Left ventricle myocardium inferior (tissue), 1 donor: Measurements from ENCODE around the gene PTPRN2. TPM values are rescaled to one million over a fixed set of nuclear protein-coding genes. Genes with fewer than 3 reads are reported as not detected.

Source experiments
- DNase-seq: peaks from one replicate; pipeline ENCODE4 v3.0.0-alpha.2; 2020
- H3K27ac ChIP-seq: fragments of 200-600 bp; replicated peaks from 2 replicates; pipeline ENCODE4 v1.8.0; 2021
- H3K27me3 ChIP-seq: fragments of 200-600 bp; 2 replicates; pipeline ENCODE4 v1.8.0; 2021; ENCODE audit warnings: low read depth
- H3K36me3 ChIP-seq: fragments of 200-600 bp; 2 replicates; pipeline ENCODE4 v1.8.0; 2021
- H3K4me1 ChIP-seq: fragments of 200-600 bp; 2 replicates; pipeline ENCODE4 v1.8.0; 2021
- H3K4me3 ChIP-seq: fragments of 200-600 bp; 2 replicates; pipeline ENCODE4 v1.8.0; 2021; ENCODE audit warnings: mild to moderate bottlenecking, moderate library complexity
- H3K9me3 ChIP-seq: fragments of 200-600 bp; replicated peaks from 2 replicates; pipeline ENCODE4 v1.8.0; 2021
- CTCF ChIP-seq: fragments of 200-600 bp; IDR thresholded peaks from 2 replicates; pipeline ENCODE4 v1.8.0; 2021; ENCODE audit warnings: antibody characterized with exemption, mild to moderate bottlenecking, borderline replicate concordance
- intact Hi-C: fragments of 100-400 bp; cut with micrococcal nuclease; formaldehyde crosslinking; loops from one replicate; pipeline ENCODE4 v1.11.0; 2022
- total RNA-seq: library from RNA; stranded (reverse); fragmentation: NEBNext Ultra II Directional; extraction: Animal tissue kit (Norgen Biotek cat#: 25700); gene quantifications from one replicate; pipeline ENCODE4 v1.2.1, GENCODE V29; 2021
- donor health status: DM: no; HTN: yes; CAD: no; lungs with severe emphysema.

Gene PTPRN2
- total RNA-seq, 1 donor from 2014 or later, result 1.3 TPM

GRCh38 chr7:158139499-158139898 is 448.1 kb downstream of the PTPRN2 start:
- H3K9me3 ChIP-seq, result peaks cover 9% of the 10 kb centered on the region
- no peak overlapping the region for H3K27ac ChIP-seq
- TF ChIP-seq CTCF, result no peak
- no peaks in the 10 kb centered on the region for H3K36me3 ChIP-seq
- intact Hi-C loops, result no loop called here
- no peak overlapping the region for H3K4me3 ChIP-seq
- no peaks in the 10 kb centered on the region for H3K4me1 ChIP-seq
- no peak for DNase-seq
- H3K27me3 ChIP-seq, result peaks cover 17% of the 10 kb centered on the region

GRCh38 chr7:158138329-158138597 is 449.4 kb downstream of the PTPRN2 start:
- intact Hi-C loops, result no loop called here

GRCh38 chr7:158137516-158138328 is 449.9 kb downstream of the PTPRN2 start:
- Histone ChIP-seq H3K4me3 (no peak overlapping the region), H3K9me3 (no peaks in the 10 kb centered on the region), H3K27me3 (peaks cover 18% of the 10 kb centered on the region), H3K36me3 (no peaks in the 10 kb centered on the region), H3K4me1 (no peaks in the 10 kb centered on the region), H3K27ac (no peak overlapping the region)
- intact Hi-C loops, result no loop called here
- no peak for DNase-seq
- no peak for TF ChIP-seq CTCF

More at GRCh38 chr7:158138329-158138597, 449.4 kb downstream of the PTPRN2 start:
- Histone ChIP-seq H3K9me3 (no peaks in the 10 kb centered on the region), H3K4me3 (no peak overlapping the region), H3K27ac (no peak overlapping the region), H3K36me3 (no peaks in the 10 kb centered on the region), H3K4me1 (no peaks in the 10 kb centered on the region), H3K27me3 (peaks cover 18% of the 10 kb centered on the region)
- DNase-seq, result no peak
- no peak for TF ChIP-seq CTCF

- no peaks in the 10 kb centered on the region for H3K9me3 ChIP-seq
- intact Hi-C loops, result no loop called here
- H3K4me1 ChIP-seq, result no peaks in the 10 kb centered on the region
- H3K27ac ChIP-seq, result no peak overlapping the region
- no peak for DNase-seq
- no peaks in the 10 kb centered on the region for H3K36me3 ChIP-seq
- TF ChIP-seq CTCF, result no peak
- H3K4me3 ChIP-seq, result no peak overlapping the region
- peaks cover 18% of the 10 kb centered on the region for H3K27me3 ChIP-seq
These were observed 451.7 kb downstream of the PTPRN2 start for GRCh38 chr7:158135931-158136330.

- H3K27ac ChIP-seq, result no peak overlapping the region
- H3K4me3 ChIP-seq, result no peak overlapping the region
- no peaks in the 10 kb centered on the region for H3K9me3 ChIP-seq
- DNase-seq, result no peak
- no peaks in the 10 kb centered on the region for H3K4me1 ChIP-seq
- H3K27me3 ChIP-seq, result peaks cover 18% of the 10 kb centered on the region
- intact Hi-C loops, result no loop called here
- TF ChIP-seq CTCF, result no peak
- no peaks in the 10 kb centered on the region for H3K36me3 ChIP-seq
These were observed 452.8 kb downstream of the PTPRN2 start for GRCh38 chr7:158134824-158135223.
